ENCODE results near the gene EREG. TPM values are rescaled to one million over a fixed set of nuclear protein-coding genes. Genes with fewer than 3 reads are reported as not detected.

The EREG gene
- total and polyA plus RNA-seq, 10 of the 15 experiments (the other 5 are each of a cell fraction or from before 2014, with no cell fraction given): not detected

GRCh38 chr4:74327762-74328161 is 37.2 kb upstream of the EREG start (continued):
- TF ChIP-seq, protein P1, sequence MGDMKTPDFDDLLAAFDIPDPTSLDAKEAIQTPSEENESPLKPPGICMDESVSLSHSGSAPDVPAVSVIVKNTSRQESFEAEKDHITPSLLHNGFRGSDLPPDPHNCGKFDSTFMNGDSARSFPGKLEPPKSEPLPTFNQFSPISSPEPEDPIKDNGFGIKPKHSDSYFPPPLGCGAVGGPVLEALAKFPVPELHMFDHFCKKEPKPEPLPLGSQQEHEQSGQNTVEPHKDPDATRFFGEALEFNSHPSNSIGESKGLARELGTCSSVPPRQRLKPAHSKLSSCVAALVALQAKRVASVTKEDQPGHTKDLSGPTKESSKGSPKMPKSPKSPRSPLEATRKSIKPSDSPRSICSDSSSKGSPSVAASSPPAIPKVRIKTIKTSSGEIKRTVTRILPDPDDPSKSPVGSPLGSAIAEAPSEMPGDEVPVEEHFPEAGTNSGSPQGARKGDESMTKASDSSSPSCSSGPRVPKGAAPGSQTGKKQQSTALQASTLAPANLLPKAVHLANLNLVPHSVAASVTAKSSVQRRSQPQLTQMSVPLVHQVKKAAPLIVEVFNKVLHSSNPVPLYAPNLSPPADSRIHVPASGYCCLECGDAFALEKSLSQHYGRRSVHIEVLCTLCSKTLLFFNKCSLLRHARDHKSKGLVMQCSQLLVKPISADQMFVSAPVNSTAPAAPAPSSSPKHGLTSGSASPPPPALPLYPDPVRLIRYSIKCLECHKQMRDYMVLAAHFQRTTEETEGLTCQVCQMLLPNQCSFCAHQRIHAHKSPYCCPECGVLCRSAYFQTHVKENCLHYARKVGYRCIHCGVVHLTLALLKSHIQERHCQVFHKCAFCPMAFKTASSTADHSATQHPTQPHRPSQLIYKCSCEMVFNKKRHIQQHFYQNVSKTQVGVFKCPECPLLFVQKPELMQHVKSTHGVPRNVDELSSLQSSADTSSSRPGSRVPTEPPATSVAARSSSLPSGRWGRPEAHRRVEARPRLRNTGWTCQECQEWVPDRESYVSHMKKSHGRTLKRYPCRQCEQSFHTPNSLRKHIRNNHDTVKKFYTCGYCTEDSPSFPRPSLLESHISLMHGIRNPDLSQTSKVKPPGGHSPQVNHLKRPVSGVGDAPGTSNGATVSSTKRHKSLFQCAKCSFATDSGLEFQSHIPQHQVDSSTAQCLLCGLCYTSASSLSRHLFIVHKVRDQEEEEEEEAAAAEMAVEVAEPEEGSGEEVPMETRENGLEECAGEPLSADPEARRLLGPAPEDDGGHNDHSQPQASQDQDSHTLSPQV (IDR thresholded peaks at IDR 0.05): no peak
- no peak for TF ChIP-seq PAX5 (IDR thresholded peaks at IDR 0.05; ENCODE audit: borderline replicate concordance, low read depth, low read length)
- TF ChIP-seq USF2 (IDR thresholded peaks at IDR 0.05; ENCODE audit: borderline replicate concordance, low read depth, low read length): no peak

GRCh38 chr4:74328501-74328900 is 36.4 kb upstream of the EREG start:
- no peak overlapping the region for H2AFZ ChIP-seq (ENCODE audit: control insufficient read depth, low read depth, low read length)
- no peaks in the 10 kb centered on the region for H3K79me2 ChIP-seq (ENCODE audit: control insufficient read depth, insufficient read depth, low read length)
- H3K27me3 ChIP-seq (replicated peaks in 1 of 2; ENCODE audit: control insufficient read depth in 2 of 2, insufficient read depth in 2 of 2, low read length in 1 of 2): no peaks in the 10 kb centered on the region; a peak in 1 of 4 replicates
- no peaks in the 10 kb centered on the region for H4K20me1 ChIP-seq (ENCODE audit: control insufficient read depth, insufficient read depth)
- no peak for DNase-seq (ENCODE audit: low read depth, low spot score)
- H3K27ac ChIP-seq (ENCODE audit: control insufficient read depth, insufficient read depth): no peak overlapping the region
- H3K9me3 ChIP-seq (replicated peaks; ENCODE audit: control insufficient read depth, insufficient read depth, low read length): no peaks in the 10 kb centered on the region
- in situ Hi-C loops (cut with MboI): no loop called here
- SMC1A ChIA-PET (ENCODE audit: uncharacterized antibody, unreplicated experiment): interaction anchor here (1.2 to 1.6 kb wide), 2 partner anchors 42 to 131 kb away, joined by 4 read pairs; no protein-coding TSS in a partner anchor
- no peak overlapping the region for H3K4me3 ChIP-seq
- BruUV-seq (replicated peaks): no TSS peak
- H3K36me3 ChIP-seq (ENCODE audit: control insufficient read depth in 2 of 2, insufficient read depth in 2 of 2, low read length in 1 of 2): no peaks in the 10 kb centered on the region
- no peaks in the 10 kb centered on the region for H3K4me1 ChIP-seq (ENCODE audit: control insufficient read depth, insufficient read depth, low read length)
- WGBS (ENCODE audit: insufficient coverage, insufficient replicate concordance, low lambda C conversion rate, missing lambda C conversion rate): 0% methylated on average over 1 of the region's 1 CpG
- ATAC-seq: no peak
- FAIRE-seq: no peak
- no peak overlapping the region for H3K4me2 ChIP-seq (ENCODE audit: control insufficient read depth, insufficient read depth)
- no peak overlapping the region for H3K9ac ChIP-seq (ENCODE audit: control insufficient read depth, insufficient read depth, low read length)
- RAD21 ChIA-PET (ENCODE audit: unreplicated experiment): no interaction called here
- POLR2A ChIA-PET: no interaction called here
- CTCF ChIA-PET: interaction anchor here (1.3 to 1.4 kb wide), 3 partner anchors 10 to 347 kb away, joined by 3 to 5 read pairs (median 4); no protein-coding TSS in a partner anchor
- intact Hi-C loops (cut with micrococcal nuclease; ENCODE audit: unreplicated experiment): no loop called here
- TF ChIP-seq FOXM1 (IDR thresholded peaks at IDR 0.05; ENCODE audit: low read depth, low read length) (no peak), NFYB (IDR thresholded peaks at IDR 0.05; ENCODE audit: insufficient read depth, low read depth, low read length) (no peak), MYB (IDR thresholded peaks at IDR 0.05; ENCODE audit: borderline replicate concordance, low read depth, low read length) (no peak), POLR2A (IDR thresholded peaks at IDR 0.05; ENCODE audit: low read depth, low read length) (no peak), NFIC (IDR thresholded peaks at IDR 0.05; ENCODE audit: low read depth, low read length) (no peak), SP1 (IDR thresholded peaks at IDR 0.05; ENCODE audit: low read depth, low read length) (no peak), TBL1XR1 (IDR thresholded peaks at IDR 0.05; ENCODE audit: low read depth, low read length) (no peak), HDAC6 (IDR thresholded peaks at IDR 0.05; ENCODE audit: unreplicated experiment) (no peak)
- TF ChIP-seq, protein P2, sequence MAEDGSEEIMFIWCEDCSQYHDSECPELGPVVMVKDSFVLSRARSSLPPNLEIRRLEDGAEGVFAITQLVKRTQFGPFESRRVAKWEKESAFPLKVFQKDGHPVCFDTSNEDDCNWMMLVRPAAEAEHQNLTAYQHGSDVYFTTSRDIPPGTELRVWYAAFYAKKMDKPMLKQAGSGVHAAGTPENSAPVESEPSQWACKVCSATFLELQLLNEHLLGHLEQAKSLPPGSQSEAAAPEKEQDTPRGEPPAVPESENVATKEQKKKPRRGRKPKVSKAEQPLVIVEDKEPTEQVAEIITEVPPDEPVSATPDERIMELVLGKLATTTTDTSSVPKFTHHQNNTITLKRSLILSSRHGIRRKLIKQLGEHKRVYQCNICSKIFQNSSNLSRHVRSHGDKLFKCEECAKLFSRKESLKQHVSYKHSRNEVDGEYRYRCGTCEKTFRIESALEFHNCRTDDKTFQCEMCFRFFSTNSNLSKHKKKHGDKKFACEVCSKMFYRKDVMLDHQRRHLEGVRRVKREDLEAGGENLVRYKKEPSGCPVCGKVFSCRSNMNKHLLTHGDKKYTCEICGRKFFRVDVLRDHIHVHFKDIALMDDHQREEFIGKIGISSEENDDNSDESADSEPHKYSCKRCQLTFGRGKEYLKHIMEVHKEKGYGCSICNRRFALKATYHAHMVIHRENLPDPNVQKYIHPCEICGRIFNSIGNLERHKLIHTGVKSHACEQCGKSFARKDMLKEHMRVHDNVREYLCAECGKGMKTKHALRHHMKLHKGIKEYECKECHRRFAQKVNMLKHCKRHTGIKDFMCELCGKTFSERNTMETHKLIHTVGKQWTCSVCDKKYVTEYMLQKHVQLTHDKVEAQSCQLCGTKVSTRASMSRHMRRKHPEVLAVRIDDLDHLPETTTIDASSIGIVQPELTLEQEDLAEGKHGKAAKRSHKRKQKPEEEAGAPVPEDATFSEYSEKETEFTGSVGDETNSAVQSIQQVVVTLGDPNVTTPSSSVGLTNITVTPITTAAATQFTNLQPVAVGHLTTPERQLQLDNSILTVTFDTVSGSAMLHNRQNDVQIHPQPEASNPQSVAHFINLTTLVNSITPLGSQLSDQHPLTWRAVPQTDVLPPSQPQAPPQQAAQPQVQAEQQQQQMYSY (CRISPR knock-in tag; IDR thresholded peaks at IDR 0.05): no peak
- TF ChIP-seq, protein P3, sequence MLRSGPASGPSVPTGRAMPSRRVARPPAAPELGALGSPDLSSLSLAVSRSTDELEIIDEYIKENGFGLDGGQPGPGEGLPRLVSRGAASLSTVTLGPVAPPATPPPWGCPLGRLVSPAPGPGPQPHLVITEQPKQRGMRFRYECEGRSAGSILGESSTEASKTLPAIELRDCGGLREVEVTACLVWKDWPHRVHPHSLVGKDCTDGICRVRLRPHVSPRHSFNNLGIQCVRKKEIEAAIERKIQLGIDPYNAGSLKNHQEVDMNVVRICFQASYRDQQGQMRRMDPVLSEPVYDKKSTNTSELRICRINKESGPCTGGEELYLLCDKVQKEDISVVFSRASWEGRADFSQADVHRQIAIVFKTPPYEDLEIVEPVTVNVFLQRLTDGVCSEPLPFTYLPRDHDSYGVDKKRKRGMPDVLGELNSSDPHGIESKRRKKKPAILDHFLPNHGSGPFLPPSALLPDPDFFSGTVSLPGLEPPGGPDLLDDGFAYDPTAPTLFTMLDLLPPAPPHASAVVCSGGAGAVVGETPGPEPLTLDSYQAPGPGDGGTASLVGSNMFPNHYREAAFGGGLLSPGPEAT (IDR thresholded peaks at IDR 0.05; ENCODE audit: low read depth): no peak

All from GM12878 (cell line).